Measurements from ENCODE around the gene ELMO2. TPM values are rescaled to one million over a fixed set of nuclear protein-coding genes. Genes with fewer than 3 reads are reported as not detected.

ELMO2 gene
- total RNA-seq, 1 experiment from 2014 or later = 51.6 TPM

- Mint-ChIP-seq H3K9me3 (ENCODE audit: low read depth, unreplicated experiment) (no peaks in the 10 kb centered on the region), H3K27ac (ENCODE audit: unreplicated experiment) (no peak overlapping the region), H3K4me1 (ENCODE audit: low read depth, unreplicated experiment) (no peaks in the 10 kb centered on the region), H3K4me3 (ENCODE audit: low read depth, unreplicated experiment) (no peak overlapping the region), H3K36me3 (ENCODE audit: insufficient read depth, unreplicated experiment) (no peaks in the 10 kb centered on the region), H3K27me3 (ENCODE audit: unreplicated experiment) (peaks cover 100% of the 10 kb centered on the region)
- DNase-seq = no peak
- CTCF ChIA-PET = interaction anchor here (0.8 kb wide), 1 partner anchor 8 kb away, joined by 3 read pairs; no protein-coding TSS in a partner anchor
- no peak for TF ChIP-seq CTCF (IDR thresholded peaks at IDR 0.05; ENCODE audit: unreplicated experiment)
- no TSS peak for BruUV-seq (replicated peaks)
- intact Hi-C loops (cut with micrococcal nuclease; ENCODE audit: unreplicated experiment) = loop anchor here (10.0 kb wide), 1 partner anchor 306 kb away; the partner anchor contains the start of gene SLC12A5
Measured at GRCh38 chr20:46330831-46331371, 75.5 kb downstream of the ELMO2 start.

DNA sequence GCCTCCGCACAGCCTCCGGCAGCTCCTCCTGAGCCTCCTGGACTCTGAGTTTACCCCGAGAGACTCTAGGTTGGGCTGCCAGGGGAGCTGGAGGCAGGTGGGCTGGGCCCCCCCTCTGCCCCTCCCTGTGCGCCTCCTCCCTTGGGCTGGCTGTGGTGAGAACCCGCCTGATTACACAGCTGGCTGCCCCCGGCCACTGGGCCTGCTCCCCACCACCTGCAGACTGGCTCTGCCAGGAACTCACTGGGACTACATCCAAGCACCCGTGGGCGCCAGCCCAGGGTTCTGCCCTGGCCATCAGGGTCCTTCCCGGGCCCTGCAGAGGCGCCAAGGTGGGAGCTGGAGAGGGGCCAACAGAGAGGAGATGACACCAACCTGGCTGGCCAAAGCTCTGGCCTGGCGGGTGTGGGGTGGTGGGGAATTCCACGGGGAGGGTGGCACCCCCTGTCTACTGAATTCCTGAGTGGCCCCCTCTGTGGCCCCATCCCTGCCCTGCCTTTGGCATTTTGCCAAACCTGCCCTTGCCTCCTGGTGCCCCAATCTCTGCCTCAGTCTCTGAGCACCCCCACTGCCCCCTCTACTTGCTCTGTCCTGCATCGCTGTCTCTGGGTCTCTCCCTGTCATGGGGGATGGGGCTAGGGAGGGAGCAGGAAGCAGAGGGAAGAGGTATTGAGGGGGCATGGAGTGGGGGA, 76.2 kb downstream of the ELMO2 start:
- intact Hi-C loops (cut with micrococcal nuclease; ENCODE audit: unreplicated experiment) = loop anchor here (10.0 kb wide), 1 partner anchor 305 kb away; the partner anchor contains the start of gene SLC12A5
- CTCF ChIA-PET = interaction anchor here (1.2 kb wide), 1 partner anchor 36 kb away, joined by 4 read pairs; no protein-coding TSS in a partner anchor
- Mint-ChIP-seq H3K4me1 (ENCODE audit: low read depth, unreplicated experiment) (no peaks in the 10 kb centered on the region), H3K36me3 (ENCODE audit: insufficient read depth, unreplicated experiment) (no peaks in the 10 kb centered on the region), H3K4me3 (ENCODE audit: low read depth, unreplicated experiment) (no peak overlapping the region), H3K9me3 (ENCODE audit: low read depth, unreplicated experiment) (no peaks in the 10 kb centered on the region), H3K27ac (ENCODE audit: unreplicated experiment) (no peak overlapping the region), H3K27me3 (ENCODE audit: unreplicated experiment) (peaks cover 100% of the 10 kb centered on the region)
- DNase-seq = no peak
- no peak for TF ChIP-seq CTCF (IDR thresholded peaks at IDR 0.05; ENCODE audit: unreplicated experiment)
- BruUV-seq (replicated peaks) = no TSS peak

DNA sequence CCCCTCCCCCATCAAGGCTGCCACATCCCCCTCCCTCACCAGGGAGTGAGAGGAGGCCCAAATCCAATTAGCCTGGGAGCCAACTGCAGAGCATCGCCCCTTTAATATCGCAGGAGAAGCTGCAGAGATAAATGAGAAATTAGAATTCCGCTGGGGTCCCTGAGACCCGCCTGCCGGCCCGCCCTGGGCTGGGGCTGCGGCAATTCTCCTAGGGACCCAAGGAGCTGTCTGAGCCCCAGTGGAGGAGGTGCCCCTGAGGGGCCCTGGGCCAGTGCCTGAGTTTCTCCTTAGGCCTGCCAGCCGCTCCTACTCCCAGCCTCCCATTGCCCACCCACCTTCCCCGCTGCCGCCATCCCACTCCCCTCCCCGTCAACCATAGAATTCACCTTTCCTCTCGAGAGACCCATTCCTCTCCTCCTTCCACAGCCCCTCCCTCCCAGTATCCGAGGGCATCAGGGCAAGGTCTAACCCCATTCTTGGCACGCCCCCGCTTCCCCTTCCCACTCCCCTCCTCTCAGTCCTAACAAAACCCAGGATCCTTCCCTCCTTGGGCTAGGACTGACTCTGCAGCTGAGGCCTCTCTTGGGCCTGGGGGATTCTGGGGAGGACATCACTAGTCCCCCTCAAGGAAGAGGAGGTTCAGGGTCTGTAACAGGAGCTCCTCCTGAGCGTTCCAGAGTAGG, 78.1 kb downstream of the ELMO2 start:
- Mint-ChIP-seq H3K4me1 (ENCODE audit: low read depth, unreplicated experiment) (no peaks in the 10 kb centered on the region), H3K36me3 (ENCODE audit: insufficient read depth, unreplicated experiment) (no peaks in the 10 kb centered on the region), H3K27ac (ENCODE audit: unreplicated experiment) (no peak overlapping the region), H3K9me3 (ENCODE audit: low read depth, unreplicated experiment) (no peaks in the 10 kb centered on the region), H3K4me3 (ENCODE audit: low read depth, unreplicated experiment) (no peak overlapping the region), H3K27me3 (ENCODE audit: unreplicated experiment) (peaks cover 100% of the 10 kb centered on the region)
- intact Hi-C loops (cut with micrococcal nuclease; ENCODE audit: unreplicated experiment) = no loop called here
- CTCF ChIA-PET = no interaction called here
- BruUV-seq (replicated peaks) = no TSS peak
- DNase-seq = no peak
- no peak for TF ChIP-seq CTCF (IDR thresholded peaks at IDR 0.05; ENCODE audit: unreplicated experiment)

DNA sequence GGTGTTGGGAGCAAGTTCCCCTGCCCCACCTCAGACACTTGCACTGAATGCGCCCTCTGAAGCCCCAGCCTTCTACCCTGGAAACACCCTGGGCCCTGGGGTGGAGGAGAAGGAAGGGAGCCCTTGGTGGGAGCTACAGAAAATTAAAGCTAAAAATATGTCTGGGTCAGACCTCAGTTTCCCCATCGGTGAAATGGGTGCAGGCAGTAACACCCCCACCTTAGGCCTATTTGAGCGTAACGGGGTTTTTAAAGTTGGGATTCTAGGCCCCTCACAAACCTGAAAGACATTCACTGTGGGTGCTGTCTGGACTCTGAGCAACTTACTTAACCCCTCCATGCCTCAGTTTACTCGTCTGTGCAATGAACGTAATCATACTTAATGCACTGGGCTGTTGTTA, 78.9 kb downstream of the ELMO2 start:
- CTCF ChIA-PET = interaction anchor here (1.9 kb wide), 1 partner anchor 199 kb away, joined by 5 read pairs; no protein-coding TSS in a partner anchor
- no peaks in the 10 kb centered on the region for H3K4me1 Mint-ChIP-seq (ENCODE audit: low read depth, unreplicated experiment)
- H3K27me3 Mint-ChIP-seq (ENCODE audit: unreplicated experiment) = peaks cover 100% of the 10 kb centered on the region
- no peak overlapping the region for H3K27ac Mint-ChIP-seq (ENCODE audit: unreplicated experiment)
- H3K9me3 Mint-ChIP-seq (ENCODE audit: low read depth, unreplicated experiment) = no peaks in the 10 kb centered on the region
- no peak for DNase-seq
- no TSS peak for BruUV-seq (replicated peaks)
- H3K36me3 Mint-ChIP-seq (ENCODE audit: insufficient read depth, unreplicated experiment) = no peaks in the 10 kb centered on the region
- TF ChIP-seq CTCF (IDR thresholded peaks at IDR 0.05; ENCODE audit: unreplicated experiment) = no peak
- intact Hi-C loops (cut with micrococcal nuclease; ENCODE audit: unreplicated experiment) = no loop called here
- no peak overlapping the region for H3K4me3 Mint-ChIP-seq (ENCODE audit: low read depth, unreplicated experiment)
